Right lobe of liver (tissue), 6 donors: ENCODE measurements around the gene RAB36. TPM values are rescaled to one million over a fixed set of nuclear protein-coding genes. Genes with fewer than 3 reads are reported as not detected.

Experiments used
- ATAC-seq, 4 donors: fragments of 200-7000 bp; cut with Tn5 transposase; one replicate each; pipeline ENCODE4 v1.9.1; 2020; ENCODE audit warnings: mild to moderate bottlenecking in 4 of 4, moderate library complexity in 4 of 4
- DNase-seq, 3 donors: peaks; one replicate each; pipeline ENCODE4 v3.0.0-alpha.2; 2020
- H3K27ac ChIP-seq, 3 donors: fragments of 200-600 bp; one replicate each; pipeline ENCODE4 v1.8.0; 2022
- H3K27me3 ChIP-seq, 2 donors: fragments of 200-600 bp; one replicate each; pipeline ENCODE4 v1.8.0; 2022
- H3K36me3 ChIP-seq, 4 donors: fragments of 200-600 bp; sonication (generic) in 1 of 4; one replicate each; pipeline versions ENCODE4 v1.5.1 to v1.8.0; 2017 to 2022; ENCODE audit warnings: control low read depth in 1 of 4
- H3K4me1 ChIP-seq, 4 donors: fragments of 200-600 bp; sonication (generic) in 1 of 4; one replicate each; pipeline versions ENCODE4 v1.5.1 to v1.8.0; 2017 to 2022; ENCODE audit warnings: control low read depth in 1 of 4
- H3K4me3 ChIP-seq, 3 donors: fragments of 200-600 bp; one replicate each; pipeline ENCODE4 v1.8.0; 2022
- H3K9me3 ChIP-seq, 4 donors: fragments of 200-600 bp; sonication (generic) in 1 of 4; one replicate each; pipeline versions ENCODE4 v1.5.1 to v1.8.0; 2017 to 2022; ENCODE audit warnings: control low read depth in 1 of 4
- POLR2A ChIP-seq: fragments of 450-650 bp; IDR thresholded peaks from one replicate; pipeline ENCODE4 v1.6.1; 2017; ENCODE audit warnings: antibody characterized with exemption, mild to moderate bottlenecking
- WGBS: methylation state at CpG from one replicate; pipeline ENCODE4 v1.1.6; 2018; ENCODE audit warnings: low coverage, low lambda C conversion rate; ENCODE audit not compliant: insufficient coverage; ENCODE audit errors: missing lambda C conversion rate; 5-methylcytosine and 5-hydroxymethylcytosine counted together
- intact Hi-C, 2 donors: fragments of 100-400 bp; cut with DNase I; formaldehyde crosslinking; loops; one replicate each; pipeline versions ENCODE4 v1.11.2 to v1.14.1; 2022
- total RNA-seq, 6 experiments: library from RNA; depleted of rRNA in 2 of 6; stranded (reverse); fragments of >200 nt in 2 of 6; fragmentation: NEBNext Ultra II Directional in 3 of 6; extraction: Animal tissue kit (Norgen Biotek cat#: 25700) in 3 of 6; gene quantifications; one replicate each; pipeline versions ENCODE4 v1.1.0 to v1.2.4, GENCODE V29; 2016 to 2023
- TF ChIP-seq, protein P1 (sequence below), 4 donors: fragments of 200-600 bp in 3 of 4; fragments of 450-650 bp in 1 of 4; IDR thresholded peaks; one replicate each; pipeline versions ENCODE4 v1.5.1 to v1.8.0; 2016 to 2022; ENCODE audit warnings: antibody characterized with exemption in 4 of 4, mild to moderate bottlenecking in 2 of 4
- donor health status: DM: no; HTN: yes; CAD: no.
- donor health status: DM: no; HTN: no; CAD: no.
- donor health status: DM: no; HTN: no; CAD: no.
- donor health status: DM: no; HTN: yes; CAD: no.
- donor health status: DM: no; HTN: yes; CAD: no.

Gene RAB36
- total RNA-seq, 6 experiments from 2014 or later: 0.07 to 0.65 (median 0.19) TPM

DNA sequence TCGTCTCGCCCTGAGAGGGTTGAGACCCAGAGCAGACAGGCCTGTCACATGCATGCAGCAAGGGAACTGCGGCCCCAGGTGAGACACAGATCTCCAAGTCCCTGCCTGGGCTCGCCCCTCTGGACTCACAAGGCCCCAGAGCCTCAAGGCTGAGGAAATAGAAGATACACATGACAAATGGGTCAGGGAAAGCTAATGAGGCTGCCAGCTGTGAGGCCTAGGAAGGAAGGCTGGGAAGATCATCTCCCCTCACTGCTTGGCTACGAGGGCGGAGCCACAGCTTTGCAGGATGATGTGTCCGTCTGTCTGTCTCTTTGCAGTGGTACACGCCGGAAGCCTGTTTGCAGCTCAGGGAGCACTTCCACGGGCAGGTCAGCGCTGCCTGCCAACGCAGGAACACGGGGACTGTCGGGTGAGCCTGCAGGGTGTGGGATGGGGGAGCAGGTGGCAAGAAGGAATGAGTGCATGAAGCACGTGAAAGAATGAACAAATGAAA, 4.5 kb downstream of the RAB36 start:
- no peak for DNase-seq
- 91% methylated on average over 7 of the region's 15 CpGs for WGBS

DNA sequence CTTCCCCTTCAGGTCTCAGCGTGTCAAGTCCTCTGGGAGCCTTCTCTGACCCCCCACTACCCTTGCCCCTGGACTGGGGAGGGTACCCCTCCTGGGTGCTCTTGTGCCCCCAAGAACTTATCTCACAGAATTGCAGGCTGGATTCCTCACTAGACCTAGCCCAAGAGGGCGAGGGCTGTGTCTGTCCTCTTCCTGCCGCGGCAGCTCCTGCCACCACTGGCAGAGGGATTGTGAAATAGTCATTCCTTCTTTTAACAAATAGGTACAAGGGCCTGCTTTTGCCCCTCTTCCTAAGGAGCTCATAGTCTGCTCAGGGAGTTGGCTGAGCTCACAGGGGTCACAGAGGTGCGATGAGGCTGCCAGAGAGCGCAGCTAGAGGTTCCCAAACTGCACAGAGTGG, 5.5 kb downstream of the RAB36 start:
- no peak for DNase-seq
- Histone ChIP-seq H3K4me1 (peaks cover 0 to 21% (median 7%) of the 10 kb centered on the region in 4 donors), H3K4me3 (no peak overlapping the region), H3K36me3 (no peaks in the 10 kb centered on the region), H3K27me3 (no peaks in the 10 kb centered on the region), H3K9me3 (no peaks in the 10 kb centered on the region), H3K27ac (no peak overlapping the region)
- ATAC-seq: peak in 1 of 4 donors; percentile 8
- intact Hi-C loops: no loop called here
- no peak for TF ChIP-seq POLR2A
- TF ChIP-seq, protein P1, sequence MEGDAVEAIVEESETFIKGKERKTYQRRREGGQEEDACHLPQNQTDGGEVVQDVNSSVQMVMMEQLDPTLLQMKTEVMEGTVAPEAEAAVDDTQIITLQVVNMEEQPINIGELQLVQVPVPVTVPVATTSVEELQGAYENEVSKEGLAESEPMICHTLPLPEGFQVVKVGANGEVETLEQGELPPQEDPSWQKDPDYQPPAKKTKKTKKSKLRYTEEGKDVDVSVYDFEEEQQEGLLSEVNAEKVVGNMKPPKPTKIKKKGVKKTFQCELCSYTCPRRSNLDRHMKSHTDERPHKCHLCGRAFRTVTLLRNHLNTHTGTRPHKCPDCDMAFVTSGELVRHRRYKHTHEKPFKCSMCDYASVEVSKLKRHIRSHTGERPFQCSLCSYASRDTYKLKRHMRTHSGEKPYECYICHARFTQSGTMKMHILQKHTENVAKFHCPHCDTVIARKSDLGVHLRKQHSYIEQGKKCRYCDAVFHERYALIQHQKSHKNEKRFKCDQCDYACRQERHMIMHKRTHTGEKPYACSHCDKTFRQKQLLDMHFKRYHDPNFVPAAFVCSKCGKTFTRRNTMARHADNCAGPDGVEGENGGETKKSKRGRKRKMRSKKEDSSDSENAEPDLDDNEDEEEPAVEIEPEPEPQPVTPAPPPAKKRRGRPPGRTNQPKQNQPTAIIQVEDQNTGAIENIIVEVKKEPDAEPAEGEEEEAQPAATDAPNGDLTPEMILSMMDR (IDR thresholded peaks at IDR 0.05): no peak
- WGBS: 36% methylated on average over 4 of the region's 6 CpGs

More for the DNA sequence above, 4.5 kb downstream of the RAB36 start:
- H3K9me3 ChIP-seq: no peaks in the 10 kb centered on the region
- no peak for ATAC-seq
- H3K4me3 ChIP-seq: no peak overlapping the region
- H3K4me1 ChIP-seq: peaks cover 0 to 21% (median 7%) of the 10 kb centered on the region in 4 donors
- no peaks in the 10 kb centered on the region for H3K36me3 ChIP-seq
- no peaks in the 10 kb centered on the region for H3K27me3 ChIP-seq
- TF ChIP-seq POLR2A: no peak
- intact Hi-C loops: no loop called here
- H3K27ac ChIP-seq: no peak overlapping the region

DNA sequence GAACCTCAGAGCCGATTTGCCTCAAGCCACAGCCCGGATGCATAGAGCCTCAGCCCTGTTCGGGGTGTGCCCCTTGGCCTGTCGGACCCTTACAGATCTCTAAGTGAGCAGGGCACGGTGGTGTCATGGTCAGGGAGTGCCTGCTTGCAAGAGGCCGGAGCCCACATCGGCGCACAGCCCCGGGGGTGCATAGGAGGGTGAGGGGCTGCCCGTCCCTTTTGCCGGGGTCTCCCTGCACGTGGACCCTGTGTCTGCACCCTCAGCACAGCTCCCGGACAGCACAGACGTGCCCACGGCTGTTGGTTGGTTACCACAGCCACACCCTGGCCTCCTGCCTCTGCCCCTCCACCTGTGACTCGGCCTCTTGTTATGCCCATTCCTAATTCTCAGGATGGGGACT, 6.5 kb downstream of the RAB36 start:
- H3K4me3 ChIP-seq: no peak overlapping the region
- H3K27ac ChIP-seq: no peak overlapping the region
- peaks cover 0 to 20% (median 7%) of the 10 kb centered on the region in 4 donors for H3K4me1 ChIP-seq
- TF ChIP-seq POLR2A: no peak
- TF ChIP-seq, protein P1 (IDR thresholded peaks at IDR 0.05): no peak
- ATAC-seq: no peak
- H3K9me3 ChIP-seq: no peaks in the 10 kb centered on the region
- no peaks in the 10 kb centered on the region for H3K27me3 ChIP-seq
- no peaks in the 10 kb centered on the region for H3K36me3 ChIP-seq
- no peak for DNase-seq
- no CpG with 5 or more reads among the region's 16 CpGs for WGBS
- intact Hi-C loops: no loop called here

DNA sequence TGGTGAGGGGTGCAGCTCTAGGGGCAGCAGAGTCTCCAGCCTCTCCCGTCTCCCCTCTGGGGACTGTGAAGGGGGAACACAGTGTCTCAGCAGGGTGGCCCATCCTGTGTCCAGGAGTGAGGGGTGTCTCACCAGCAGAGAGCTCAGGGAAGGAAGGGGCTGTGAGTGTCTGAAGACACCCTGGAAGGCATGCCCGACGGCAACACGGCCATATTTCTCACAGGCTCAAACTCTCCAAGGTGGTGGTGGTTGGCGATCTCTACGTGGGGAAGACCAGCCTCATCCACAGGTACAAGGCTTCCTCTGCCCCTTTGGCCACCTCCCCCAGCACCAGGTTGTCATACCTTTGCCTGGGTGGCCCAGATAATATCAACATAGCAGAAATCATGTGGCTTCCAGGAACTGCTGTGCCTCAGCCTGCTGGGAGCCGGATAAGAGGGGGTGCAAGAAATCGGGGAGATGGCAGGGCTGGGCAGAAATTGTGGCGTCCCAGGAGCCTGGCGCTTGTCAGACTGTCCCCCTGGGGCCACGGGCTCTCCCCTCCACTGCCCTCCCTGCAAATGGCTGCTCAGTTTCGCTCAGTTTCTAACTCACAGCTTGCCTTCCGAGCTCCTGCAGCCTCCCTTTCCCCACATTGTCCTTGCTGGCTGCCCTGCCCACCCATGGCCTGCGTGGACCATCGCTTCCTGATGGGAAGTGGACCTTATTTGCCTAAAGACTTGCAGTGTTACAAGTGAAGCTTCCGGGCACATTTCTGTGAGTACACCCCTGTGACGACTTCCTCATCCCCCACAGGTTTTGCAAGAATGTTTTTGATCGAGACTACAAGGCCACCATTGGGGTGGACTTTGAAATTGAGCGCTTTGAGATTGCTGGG, 7.2 kb downstream of the RAB36 start:
- no peak for TF ChIP-seq POLR2A
- TF ChIP-seq, protein P1 (IDR thresholded peaks at IDR 0.05): no peak
- H3K27ac ChIP-seq: peak overlapping the region in 1 of 3 donors; percentile 19

DNA sequence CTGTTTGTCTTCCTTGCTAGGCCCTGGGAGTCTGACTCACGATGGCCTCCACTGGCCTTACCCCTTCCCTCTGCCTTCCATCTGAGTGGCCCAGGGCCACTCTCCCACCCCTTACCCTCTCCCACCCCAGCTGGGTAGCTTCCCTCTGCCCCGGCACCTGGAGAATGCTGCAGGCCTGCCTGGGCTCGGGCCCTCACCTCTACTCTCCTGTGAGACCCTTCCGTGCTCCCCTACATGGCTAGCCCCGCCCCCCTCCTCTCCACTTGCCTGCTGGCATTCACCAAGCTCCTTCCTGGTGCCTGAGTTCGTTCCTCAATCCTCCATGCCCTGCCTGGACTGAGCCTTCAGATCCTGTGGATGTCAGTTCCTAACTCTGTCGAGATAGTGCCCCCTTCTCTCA, 8.7 kb downstream of the RAB36 start:
- no peaks in the 10 kb centered on the region for H3K36me3 ChIP-seq
- no peak for TF ChIP-seq POLR2A
- TF ChIP-seq, protein P1 (IDR thresholded peaks at IDR 0.05): no peak
- H3K27ac ChIP-seq: no peak overlapping the region
- intact Hi-C loops: no loop called here
- no peaks in the 10 kb centered on the region for H3K27me3 ChIP-seq
- peaks cover 0 to 6% (median 0%) of the 10 kb centered on the region in 4 donors for H3K4me1 ChIP-seq
- WGBS: 84% methylated on average over 6 of the region's 7 CpGs
- no peak for ATAC-seq
- H3K4me3 ChIP-seq: no peak overlapping the region
- no peaks in the 10 kb centered on the region for H3K9me3 ChIP-seq
- DNase-seq: no peak

More for the DNA sequence above, 7.2 kb downstream of the RAB36 start:
- Histone ChIP-seq H3K4me1 (peaks cover 0 to 19% (median 5%) of the 10 kb centered on the region in 4 donors), H3K36me3 (no peaks in the 10 kb centered on the region), H3K4me3 (no peak overlapping the region), H3K27me3 (no peaks in the 10 kb centered on the region), H3K9me3 (no peaks in the 10 kb centered on the region)
- intact Hi-C loops: no loop called here
- no peak for ATAC-seq
- 72% methylated on average over 10 of the region's 19 CpGs for WGBS
- no peak for DNase-seq
